NK-92 (cell line): ENCODE measurements around the gene NCK1.
"Not testable (repeated sequence)": the region's sequence is repeated elsewhere in the genome, so short reads cannot be mapped to it uniquely, and the experiment has no call there.

Experiments
- DNase-seq: peaks from one replicate; lab custom pipeline; 2025; ENCODE audit not compliant: unreplicated experiment; lab: John Stamatoyannopoulos, UW

NCK1 gene

DNA sequence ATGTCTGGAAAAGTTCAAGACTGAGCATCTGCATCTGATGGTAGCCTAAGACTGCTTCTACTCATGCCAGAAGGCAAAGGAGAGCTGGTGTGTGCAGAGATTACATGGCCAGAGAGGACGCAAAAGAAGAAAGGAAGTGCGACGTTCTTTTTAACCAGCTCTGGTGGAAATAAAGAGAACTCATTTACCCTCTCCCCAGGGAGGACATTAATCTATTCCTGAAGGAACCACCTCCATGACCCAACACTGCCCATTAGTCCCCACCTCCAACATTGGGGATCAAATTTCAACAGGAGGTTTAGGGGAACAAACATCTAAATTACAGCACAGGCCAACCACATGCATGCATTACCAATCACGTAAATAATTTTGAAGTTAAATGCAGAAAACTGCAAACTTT is 1.5 kb upstream of the NCK1 start:
- no peak for DNase-seq

DNA sequence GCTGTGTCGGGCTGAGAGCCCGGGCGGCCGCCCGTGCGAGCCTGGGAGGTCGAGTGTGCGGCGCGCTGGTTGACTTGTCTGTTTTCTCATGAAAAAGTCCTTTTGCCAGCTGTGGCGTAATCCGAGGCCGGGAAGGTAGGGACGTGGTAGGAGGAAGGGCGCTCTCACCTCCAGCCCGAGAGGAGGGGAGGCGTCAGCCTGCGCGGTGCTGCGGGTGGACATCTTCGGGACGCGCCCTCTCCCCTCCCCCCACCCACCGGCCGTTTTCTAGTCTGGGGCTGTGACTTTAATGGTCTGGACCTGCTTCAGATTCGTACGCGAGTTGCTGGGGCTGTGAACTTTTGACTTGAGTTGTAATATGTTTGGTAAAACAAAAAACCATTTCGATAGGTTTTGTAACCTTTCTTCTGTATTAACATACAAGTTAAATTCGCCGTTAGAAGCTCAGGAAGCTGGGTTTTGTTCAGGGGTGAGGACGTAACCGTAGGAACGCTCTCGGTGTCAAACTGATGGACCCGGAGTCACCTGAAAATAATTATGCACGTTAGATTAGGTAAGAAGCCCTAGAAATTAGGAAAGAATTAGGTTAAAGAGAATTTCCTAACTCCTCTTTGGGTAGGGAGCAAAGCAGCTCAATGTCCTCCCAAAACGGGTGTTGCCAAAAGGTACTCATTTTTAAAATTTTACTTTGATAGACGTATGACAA is 762 bp downstream of the NCK1 start:
- no peak for DNase-seq

DNA sequence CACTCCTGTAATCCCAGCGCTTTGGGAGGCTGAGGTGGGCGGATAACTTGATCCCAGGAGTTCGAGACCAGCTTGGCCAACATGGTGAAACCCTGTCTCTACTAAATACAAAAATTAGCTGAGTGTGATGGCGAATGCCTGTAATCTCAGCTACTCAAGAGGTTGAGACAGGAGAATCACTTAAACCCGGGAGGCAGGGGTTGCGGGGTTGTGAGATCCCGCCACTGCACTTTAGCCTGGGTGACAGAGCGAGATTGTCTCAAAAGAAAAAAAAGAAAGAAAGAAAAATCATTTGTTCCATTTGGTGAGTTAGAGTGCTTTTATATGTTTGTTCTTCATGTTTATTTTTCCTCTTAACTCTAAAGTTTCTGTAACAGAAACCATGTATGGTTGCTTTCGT is 7.3 kb downstream of the NCK1 start:
- no peak for DNase-seq

DNA sequence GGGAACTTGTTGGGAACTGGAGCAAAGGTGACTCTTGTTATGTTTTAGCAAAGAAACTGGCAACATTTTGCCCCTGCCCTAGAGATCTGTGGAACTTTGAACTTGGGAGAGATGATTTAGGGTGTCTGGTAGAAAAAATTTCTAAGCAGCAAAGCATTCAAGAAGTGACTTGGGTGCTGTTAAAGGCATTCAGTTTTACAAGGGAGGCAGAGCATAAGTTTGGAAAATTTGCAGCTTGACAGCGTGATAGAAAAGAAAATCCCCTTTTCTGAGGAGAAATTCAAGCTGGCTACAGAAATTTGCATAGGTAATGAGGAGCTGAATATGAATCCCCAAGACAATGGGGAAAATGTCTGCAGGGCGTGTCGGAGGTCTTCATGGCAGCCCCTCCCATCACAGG is 10.2 kb downstream of the NCK1 start:
- DNase-seq, result not testable (repeated sequence)

DNA sequence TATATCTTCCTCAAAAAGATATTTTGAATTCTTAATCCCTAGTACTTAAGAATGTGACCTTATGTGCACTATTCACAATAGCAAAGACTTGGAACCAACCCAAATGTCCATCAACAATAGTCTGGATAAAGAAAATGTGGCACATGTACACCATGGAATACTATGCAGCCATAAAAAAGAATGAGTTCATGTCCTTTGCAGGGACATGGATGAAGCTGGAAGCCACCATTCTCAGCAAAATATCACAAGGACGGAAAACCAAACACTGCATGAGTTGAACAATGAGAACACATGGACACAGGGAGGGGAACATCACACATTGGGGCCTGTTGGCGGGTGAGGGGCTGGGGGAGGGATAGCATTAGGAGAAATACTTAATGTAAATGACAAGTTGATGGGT is 17.5 kb downstream of the NCK1 start:
- not testable (repeated sequence) for DNase-seq

DNA sequence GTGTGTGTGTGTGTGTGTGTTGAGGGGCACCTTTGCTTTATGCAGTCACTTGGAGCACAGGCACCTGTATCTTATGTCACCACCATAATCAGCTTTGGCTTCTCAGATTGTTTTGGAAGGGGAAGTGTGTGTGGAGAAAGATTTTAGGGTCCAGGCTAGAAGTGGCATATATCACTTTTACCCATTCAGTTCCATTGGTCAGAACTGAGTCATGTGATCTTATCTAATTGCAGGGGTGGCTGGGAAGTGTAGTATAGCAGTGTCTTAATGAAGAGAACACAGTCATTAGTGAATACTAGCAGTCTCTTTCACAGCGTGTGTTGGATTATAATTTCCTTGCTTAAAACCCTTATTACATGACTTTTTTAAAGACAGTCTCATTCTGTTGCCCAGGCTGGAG is 20.6 kb downstream of the NCK1 start:
- DNase-seq, result no peak

DNA sequence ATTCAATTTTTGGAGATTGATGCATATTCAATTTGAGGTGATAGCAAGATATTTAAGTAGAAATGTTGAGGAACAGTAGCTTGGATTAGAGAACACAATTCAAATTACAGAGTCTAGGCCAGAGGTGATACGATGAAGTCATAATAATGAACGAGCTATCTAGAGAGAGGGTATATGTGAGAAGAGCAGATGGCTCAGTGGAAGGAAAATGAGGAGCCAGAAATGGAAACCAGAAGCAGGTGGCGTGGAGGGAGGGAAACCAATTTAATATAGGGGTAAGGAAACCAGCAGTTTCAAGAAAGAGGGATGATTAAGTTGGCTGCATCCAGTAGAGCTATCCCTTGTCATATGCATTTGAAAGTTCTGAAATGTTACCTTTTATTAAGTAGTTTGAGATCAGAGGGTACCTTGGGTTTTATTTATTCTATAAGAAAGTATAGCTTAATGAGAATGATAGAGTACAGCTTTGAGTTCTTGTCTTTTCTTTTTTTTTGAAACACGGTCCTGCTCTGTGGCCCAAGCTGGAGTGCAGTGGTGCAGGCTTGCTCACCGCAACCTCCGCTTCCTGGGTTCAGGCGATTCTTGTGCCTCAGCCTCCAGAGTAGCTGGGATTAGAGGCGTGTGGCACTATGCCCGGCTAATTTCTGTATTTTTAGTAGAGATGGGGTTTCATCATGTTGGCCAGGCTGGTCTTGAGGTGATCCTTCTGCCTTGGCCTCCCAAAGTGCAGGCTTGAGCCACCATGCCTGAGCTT is 22.1 kb downstream of the NCK1 start:
- no peak for DNase-seq

DNA sequence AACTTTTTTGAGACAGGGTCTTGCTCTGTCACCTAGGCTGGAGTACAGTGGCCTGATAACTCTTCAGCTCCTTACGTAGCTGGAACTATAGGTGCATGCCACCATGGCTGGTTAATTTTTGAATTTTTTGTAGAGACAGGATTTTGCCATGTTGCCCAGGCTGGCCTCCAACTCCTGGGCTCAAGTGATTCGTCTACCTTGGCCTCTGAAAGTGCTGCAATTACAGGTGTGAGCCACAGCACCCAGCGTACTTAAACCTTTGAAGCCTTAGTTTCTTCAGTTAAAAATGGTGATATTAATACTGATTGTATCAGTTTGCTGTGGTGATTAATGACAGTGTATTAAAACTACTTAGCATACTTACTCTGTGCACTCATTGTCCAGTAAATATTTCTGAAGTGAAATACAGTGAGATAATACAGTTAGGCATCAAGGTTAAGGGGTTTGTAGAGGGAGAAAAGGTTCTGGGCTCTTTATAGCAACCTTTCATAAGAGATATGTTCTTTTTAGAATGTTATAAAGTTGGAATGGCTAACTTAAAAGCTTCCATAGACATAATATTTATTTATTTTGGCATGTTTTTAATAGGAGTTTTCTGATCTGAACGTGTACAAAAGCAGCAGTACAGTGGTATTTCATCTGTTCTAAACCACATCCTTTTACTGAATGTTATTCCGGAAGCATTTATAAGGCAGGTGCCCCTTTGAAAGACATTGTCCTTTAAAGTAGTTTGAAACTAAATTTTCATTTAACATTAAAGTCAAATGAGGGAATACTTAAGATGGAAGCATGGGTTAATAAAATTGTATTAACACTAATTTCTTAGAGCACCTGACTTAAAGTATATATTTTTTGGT is 23.6 kb downstream of the NCK1 start:
- no peak for DNase-seq

DNA sequence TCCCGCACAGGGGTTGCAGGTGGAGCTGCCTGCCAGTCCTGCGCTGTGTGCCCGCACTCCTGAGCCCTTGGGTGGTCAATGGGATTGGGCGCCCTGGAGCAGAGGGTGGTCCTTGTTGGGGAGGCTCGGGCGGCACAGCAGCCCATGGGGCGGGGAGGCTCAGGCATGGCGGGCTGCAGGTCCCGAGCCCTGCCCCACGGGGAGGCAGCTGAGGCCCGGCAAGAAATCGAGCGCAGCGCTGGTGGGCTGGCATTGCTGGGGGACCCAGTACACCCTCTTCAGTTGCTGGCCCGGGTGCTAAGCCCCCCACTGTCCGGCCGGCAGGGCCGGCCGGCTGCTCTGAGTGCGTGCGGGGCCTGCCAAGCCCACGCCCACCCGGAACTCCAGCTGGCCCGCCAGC is 27.9 kb downstream of the NCK1 start:
- no peak for DNase-seq

DNA sequence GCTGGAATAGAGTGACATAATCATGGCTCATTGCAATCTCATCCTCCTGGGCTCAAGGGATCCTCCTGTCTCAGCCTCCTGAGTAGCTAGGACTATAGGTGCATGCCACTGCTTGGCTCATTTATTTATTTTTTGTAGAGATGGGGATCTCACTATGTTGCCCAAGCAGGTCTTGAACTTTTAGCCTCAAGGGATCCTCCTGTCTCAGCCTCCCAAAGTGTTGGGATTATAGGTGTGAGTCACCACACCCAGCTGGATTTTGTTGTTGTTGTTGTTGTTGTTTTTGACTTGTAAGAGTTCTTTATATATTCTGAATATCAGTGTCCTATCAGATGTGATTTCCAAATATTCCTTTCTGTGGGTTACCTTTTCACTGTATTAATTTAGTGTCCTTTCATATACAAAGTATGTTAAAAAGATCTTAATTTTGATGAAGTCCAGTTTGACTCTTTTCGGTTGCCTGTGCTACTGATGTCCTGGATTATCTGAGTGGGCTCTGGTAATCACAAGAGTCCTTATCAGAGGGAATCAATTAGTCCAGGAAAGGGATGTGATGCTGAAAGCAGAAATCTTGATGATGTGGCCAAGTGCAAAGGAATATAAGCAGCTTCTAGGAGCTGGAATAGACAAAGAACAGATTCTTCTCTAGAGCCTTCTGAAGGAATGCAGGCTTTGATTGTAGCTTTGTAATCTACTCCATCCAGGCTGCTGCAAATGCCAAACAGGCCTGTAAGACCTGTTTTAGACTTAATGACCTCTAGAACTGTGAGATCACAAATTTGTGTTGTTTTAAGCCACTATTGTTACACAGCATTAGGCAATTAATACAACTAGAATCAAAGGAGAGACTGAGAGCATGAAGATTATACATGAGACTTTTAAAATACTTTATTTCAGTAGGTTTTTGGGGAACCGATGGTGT is 30.2 kb downstream of the NCK1 start:
- no peak for DNase-seq

DNA sequence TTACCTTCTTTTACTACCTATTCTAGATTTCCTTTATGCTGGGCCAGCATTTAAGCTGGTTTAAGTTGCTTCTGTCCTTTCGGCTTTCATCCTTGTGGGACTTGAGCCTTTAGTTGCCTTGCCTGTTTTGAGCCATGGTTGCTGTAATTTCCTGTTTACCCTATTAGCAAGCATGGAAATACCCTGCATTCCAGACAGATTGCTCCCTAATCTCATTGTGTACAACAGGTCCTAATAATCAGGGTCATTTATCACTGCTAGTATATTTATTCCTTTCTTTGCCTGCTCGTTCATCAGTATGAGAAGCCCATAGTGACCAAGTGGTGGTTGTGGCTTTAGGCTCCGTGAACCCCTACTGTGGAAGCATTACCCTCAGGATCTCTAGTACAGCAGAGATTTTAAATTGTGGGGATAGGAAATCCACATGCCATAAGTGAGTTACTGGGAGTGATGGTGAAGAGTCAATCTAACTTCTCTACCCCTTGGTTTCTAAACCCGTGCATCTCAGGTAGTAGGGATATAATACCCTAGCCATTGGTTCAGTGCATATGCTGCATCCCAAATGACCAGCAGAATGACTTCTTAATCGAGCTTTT is 31.9 kb downstream of the NCK1 start:
- no peak for DNase-seq

DNA sequence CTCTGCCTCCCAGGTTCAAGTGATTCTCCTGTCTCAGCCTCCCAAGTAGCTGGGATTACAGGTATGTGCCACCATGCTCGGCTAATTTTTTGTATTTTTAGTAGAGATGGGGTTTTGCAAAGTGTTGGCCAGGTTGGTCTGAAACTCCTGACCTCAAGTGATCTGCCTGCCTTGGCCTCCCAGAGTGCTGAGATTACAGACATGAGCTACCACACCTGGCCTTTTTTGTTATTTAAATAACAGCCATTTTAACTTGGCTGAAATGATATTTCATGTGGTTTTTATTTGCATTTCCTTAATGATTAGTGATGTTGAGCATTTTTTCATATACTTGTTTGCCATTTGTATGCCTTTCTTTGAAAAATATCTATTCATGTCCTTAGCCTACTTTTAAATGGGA is 35.2 kb downstream of the NCK1 start:
- DNase-seq, result not testable (repeated sequence)

DNA sequence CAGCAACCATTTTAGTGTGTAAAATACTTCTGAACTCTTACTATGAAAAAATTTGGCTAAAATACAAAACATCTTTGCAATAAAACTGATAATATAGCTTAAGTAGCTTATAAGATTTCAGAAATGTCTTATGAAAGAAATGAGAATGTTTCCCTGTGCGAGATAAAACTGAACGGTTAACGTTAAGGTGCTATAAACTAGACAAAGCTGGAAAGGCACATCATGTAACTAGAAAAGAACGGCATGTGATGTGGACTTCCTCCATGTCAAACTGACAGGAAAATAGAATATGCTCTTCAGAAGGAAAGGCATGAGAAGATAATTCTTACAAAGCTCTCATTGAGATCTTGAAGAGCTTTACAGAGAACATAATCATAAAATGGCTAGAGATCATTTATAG is 36.5 kb downstream of the NCK1 start:
- no peak for DNase-seq

DNA sequence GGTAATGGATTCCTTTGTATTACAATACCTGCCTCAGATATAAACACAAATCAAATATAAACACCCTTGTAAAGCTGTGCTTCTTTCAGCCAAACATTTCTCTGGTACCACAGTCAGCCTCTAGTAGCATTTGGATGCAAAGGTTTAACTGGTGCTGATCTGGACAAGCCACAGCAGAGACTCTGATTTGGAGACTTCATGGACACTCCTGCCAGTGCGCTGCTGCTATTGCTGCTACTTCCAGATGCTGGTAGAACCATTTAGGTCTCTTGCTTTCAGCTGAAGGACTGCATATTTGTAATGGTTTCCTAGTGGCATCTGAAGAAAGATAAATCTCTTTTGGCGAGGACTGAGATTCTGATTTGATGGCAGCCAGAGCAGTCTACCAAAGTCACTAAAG is 36.9 kb downstream of the NCK1 start:
- no peak for DNase-seq

DNA sequence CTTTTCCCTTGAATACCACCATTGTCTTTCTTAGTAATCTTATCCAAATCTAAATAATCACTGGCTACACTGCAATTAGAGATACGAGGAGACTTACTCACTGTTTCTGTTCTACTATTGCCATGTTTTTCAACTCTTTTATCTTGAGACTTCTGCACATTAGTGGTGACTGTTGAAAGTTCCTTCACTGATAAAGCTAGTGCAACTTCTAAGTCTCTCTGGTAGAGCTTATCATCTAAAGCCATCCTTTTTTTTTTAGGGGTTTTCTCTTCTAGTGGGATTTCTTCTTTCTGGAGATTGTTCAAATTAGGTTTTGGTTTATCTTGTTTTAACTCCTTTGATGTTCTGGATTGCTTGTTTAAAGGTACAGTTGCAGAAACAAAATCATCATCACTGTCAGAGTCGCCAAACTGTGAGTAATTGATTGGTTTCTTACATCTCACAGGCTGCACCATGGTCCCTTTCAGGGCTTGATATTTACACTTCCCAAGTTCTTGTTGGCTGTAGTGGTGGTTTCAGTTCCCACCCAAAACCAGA is 37.7 kb downstream of the NCK1 start:
- no peak for DNase-seq

DNA sequence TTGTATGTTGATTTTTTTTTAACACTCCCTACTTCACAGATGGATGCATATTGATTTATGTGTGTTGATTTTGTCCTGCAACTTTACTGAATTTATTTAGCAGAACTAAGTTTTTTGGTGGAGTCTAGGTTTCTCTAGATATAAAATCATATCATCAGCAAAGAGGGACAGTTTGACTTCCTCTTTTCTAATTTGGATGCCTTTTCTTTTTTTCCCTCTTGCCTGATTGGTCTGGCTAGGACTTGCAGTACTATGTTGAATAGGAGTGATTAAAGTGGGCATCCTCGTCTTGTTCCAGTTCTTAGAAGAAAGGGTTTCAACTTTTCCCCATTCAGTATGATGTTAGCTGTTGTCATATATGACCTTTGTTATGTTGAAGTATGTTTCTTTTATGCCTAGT is 38.7 kb downstream of the NCK1 start:
- DNase-seq, result not testable (repeated sequence)

DNA sequence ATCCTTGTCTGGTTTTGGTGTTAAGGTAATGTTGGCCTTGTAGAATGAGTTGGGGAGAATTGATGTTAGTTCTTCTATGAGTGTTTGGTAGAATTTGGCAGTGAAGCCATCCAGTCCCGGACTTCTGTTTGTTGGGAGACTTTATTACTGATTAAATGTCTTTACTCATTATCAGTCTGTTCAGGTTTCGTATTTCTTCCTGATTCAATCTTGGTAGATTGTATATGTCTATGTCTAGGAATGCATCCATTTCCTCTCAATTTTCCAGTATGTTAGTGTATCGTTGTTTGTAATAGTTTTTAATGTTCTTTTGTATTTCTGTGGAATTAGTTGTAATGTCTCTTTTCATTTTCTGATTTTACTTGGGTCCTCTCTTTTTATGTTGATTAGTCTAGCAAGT is 39.4 kb downstream of the NCK1 start:
- DNase-seq, result no peak

DNA sequence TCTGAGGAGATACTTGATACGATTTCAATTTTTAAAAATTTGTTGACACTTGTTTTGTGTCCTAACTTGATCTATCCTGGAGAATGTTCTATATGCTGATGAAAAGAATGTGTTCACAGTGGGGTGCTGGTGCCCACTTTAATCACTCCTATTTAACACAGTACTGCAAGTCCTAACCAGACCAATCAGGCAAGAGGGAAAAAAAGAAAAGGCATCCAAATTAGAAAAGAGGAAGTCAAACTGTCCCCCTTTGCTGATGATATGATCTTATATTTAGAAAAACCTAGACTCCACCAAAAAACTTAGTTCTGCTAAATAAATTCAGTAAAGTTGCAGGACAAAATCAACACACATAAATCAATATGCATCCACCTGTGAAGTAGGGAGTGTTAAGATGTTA is 40.5 kb downstream of the NCK1 start:
- not testable (repeated sequence) for DNase-seq

DNA sequence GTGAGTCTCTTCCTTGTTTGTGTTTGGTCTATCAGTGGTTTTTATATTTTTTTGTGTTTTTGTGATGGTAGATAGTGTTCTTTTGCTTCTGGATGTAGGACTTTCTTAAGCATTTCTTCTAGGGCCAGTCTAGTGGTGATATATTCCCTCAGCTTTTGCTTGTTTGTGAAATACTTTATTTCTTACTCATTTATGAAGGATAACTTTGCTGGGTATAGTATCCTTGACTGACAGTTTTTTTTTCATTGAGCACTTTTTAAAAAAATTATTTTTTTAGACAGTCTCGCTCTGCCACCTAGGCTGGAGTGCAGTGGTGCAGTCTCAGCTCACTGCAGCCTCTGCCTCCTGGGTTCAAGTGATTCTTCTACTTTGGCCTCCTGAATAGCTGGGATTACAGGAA is 41.9 kb downstream of the NCK1 start:
- DNase-seq, result no peak

DNA sequence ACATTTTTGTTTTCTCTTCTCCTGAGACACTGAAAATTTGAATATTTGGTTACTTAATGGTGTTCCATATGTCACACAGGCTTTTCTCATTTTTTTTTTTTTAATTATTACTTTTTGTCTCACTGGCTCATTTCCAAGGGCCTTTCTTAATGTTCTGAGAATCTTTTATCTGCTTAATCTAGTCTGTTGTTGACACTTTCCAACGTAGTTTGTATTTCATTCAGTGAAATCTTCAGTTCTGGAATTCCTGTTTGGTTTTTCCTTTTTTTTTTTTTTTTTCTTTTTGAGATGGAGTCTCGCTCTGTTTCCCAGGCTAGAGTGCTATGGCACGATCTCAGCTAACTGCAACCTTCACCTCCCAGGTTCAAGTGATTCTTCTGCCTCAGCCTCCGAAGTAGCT is 42.7 kb downstream of the NCK1 start:
- DNase-seq, result no peak
